GM12878 (cell line): Measurements from ENCODE around the gene HPGD. TPM values are rescaled to one million over a fixed set of nuclear protein-coding genes. Genes with fewer than 3 reads are reported as not detected.

Experiments used
- ATAC-seq: fragments of 200-7000 bp; cut with Tn5 transposase; 3 replicates; pipeline ENCODE4 v1.9.1; 2020; ENCODE audit warnings: mild to moderate bottlenecking, moderate library complexity
- BruUV-seq: library from RNA; stranded (reverse); fragments of 400-500 nt; replicated peaks from 2 replicates; lab custom pipeline; 2021; lab: Mats Ljungman, UMichigan
- CTCF ChIA-PET: fragments of 300-600 bp; sonication (Branson Sonifier 250); formaldehyde crosslinking; extraction: SDS; loops from one replicate; lab custom pipeline; 2021; ENCODE audit warnings: inconsistent platforms; lab: Yijun Ruan, JAX
- POLR2A ChIA-PET: fragments of 350-600 bp; formaldehyde crosslinking; extraction: SDS; loops from one replicate; lab custom pipeline; 2021; ENCODE audit warnings: inconsistent platforms; lab: Charles Lee
- RAD21 ChIA-PET: fragments of 300-600 bp; sonication (Branson Sonifier 250); formaldehyde crosslinking; loops from one replicate; lab custom pipeline; 2023; ENCODE audit warnings: antibody characterized with exemption; ENCODE audit not compliant: unreplicated experiment; lab: Charles Lee
- SMC1A ChIA-PET: fragments of 300-600 bp; sonication (Branson Sonifier 250); formaldehyde crosslinking; loops from one replicate; lab custom pipeline; 2023; ENCODE audit not compliant: unreplicated experiment, uncharacterized antibody; lab: Charles Lee
- DNase-seq: peaks from one replicate; pipeline ENCODE4 v3.0.0-alpha.2; 2011; ENCODE audit warnings: low read depth, low spot score
- FAIRE-seq: peaks from 3 replicates; lab custom pipeline; 2011; peaks lifted over from hg19 to GRCh38; lab: Jason Lieb, UNC
- H2AFZ ChIP-seq: 2 replicates; pipeline ENCODE4 v1.6.0; 2011; ENCODE audit warnings: low read depth, low read length, control low read depth; ENCODE audit not compliant: control insufficient read depth
- H3K27ac ChIP-seq: 2 replicates; pipeline ENCODE4 v1.5.1; 2011; ENCODE audit warnings: control low read depth; ENCODE audit not compliant: control insufficient read depth, insufficient read depth
- H3K27me3 ChIP-seq, 2 experiments: replicated peaks in 1 of 2; 2 replicates each; pipeline versions ENCODE4 v1.6.0 to v1.6.1; 2011; ENCODE audit warnings: low read length in 1 of 2; ENCODE audit not compliant: control insufficient read depth in 2 of 2, insufficient read depth in 2 of 2
- H3K36me3 ChIP-seq, 2 experiments: 2 replicates each; pipeline ENCODE4 v1.5.1; 2011; ENCODE audit warnings: low read length in 1 of 2; ENCODE audit not compliant: control insufficient read depth in 2 of 2, insufficient read depth in 2 of 2
- H3K4me1 ChIP-seq: 2 replicates; pipeline ENCODE4 v1.6.1; 2011; ENCODE audit warnings: mild to moderate bottlenecking, low read length, moderate library complexity, mixed read lengths; ENCODE audit not compliant: control insufficient read depth, insufficient read depth
- H3K4me2 ChIP-seq: 2 replicates; pipeline ENCODE4 v1.6.0; 2011; ENCODE audit warnings: control low read depth; ENCODE audit not compliant: control insufficient read depth, insufficient read depth
- H3K4me3 ChIP-seq: fragments of 200-600 bp; sonication (generic); 2 replicates; pipeline ENCODE4 v1.5.1; 2016
- H3K79me2 ChIP-seq: 2 replicates; pipeline ENCODE4 v1.6.0; 2011; ENCODE audit warnings: low read length; ENCODE audit not compliant: control insufficient read depth, insufficient read depth
- H3K9ac ChIP-seq: 2 replicates; pipeline ENCODE4 v1.8.0; 2011; ENCODE audit warnings: low read length, control low read depth, mixed read lengths; ENCODE audit not compliant: control insufficient read depth, insufficient read depth
- H3K9me3 ChIP-seq: replicated peaks from 3 replicates; pipeline ENCODE4 v1.5.1; 2011; ENCODE audit warnings: mild to moderate bottlenecking, low read length; ENCODE audit not compliant: control insufficient read depth, insufficient read depth
- H4K20me1 ChIP-seq: 2 replicates; pipeline ENCODE4 v1.6.0; 2011; ENCODE audit not compliant: control insufficient read depth, insufficient read depth
- CEBPZ ChIP-seq: fragments of 150-350 bp; IDR thresholded peaks from 2 replicates; pipeline ENCODE4 v1.6.1; 2016; ENCODE audit warnings: low read depth, low read length
- CREM ChIP-seq: IDR thresholded peaks from 2 replicates; pipeline ENCODE4 v1.6.1; 2014; ENCODE audit warnings: antibody characterized with exemption, low read depth
- E4F1 ChIP-seq: fragments of 450-650 bp; IDR thresholded peaks from 2 replicates; pipeline ENCODE4 v1.6.1; 2018; ENCODE audit warnings: borderline replicate concordance, mild to moderate bottlenecking; ENCODE audit not compliant: partially characterized antibody
- ESRRA ChIP-seq: IDR thresholded peaks from 2 replicates; pipeline ENCODE4 v1.6.1; 2012; ENCODE audit warnings: mild to moderate bottlenecking, low read length, improper control_type of control experiment
- ETV6 ChIP-seq, 2 experiments: fragments of 450-650 bp in 1 of 2; IDR thresholded peaks in 1 of 2; conservative IDR thresholded peaks in 1 of 2; 2 replicates each; pipeline ENCODE4 v1.6.1; 2014; ENCODE audit warnings: antibody characterized with exemption in 1 of 2, borderline replicate concordance in 1 of 2, low read depth in 1 of 2, mild to moderate bottlenecking in 1 of 2, moderate library complexity in 1 of 2
- HDAC2 ChIP-seq: fragments of 200-600 bp; sonication (generic); IDR thresholded peaks from 2 replicates; pipeline ENCODE4 v1.6.1; 2017
- MTA2 ChIP-seq: fragments of 450-650 bp; IDR thresholded peaks from 2 replicates; pipeline ENCODE4 v1.6.1; 2016; ENCODE audit warnings: low read depth, mild to moderate bottlenecking, moderate library complexity
- WGBS: methylation state at CpG from one replicate; pipeline ENCODE4 v1.1.6; 2016; ENCODE audit warnings: low lambda C conversion rate; ENCODE audit not compliant: insufficient replicate concordance, insufficient coverage; ENCODE audit errors: missing lambda C conversion rate; 5-methylcytosine and 5-hydroxymethylcytosine counted together
- in situ Hi-C: fragments of 300-500 bp; cut with MboI; formaldehyde crosslinking; loops from 9 replicates; pipeline ENCODE4 v1.14.3; 2018; ENCODE audit warnings: mixed read lengths
- intact Hi-C: fragments of 100-400 bp; cut with micrococcal nuclease; formaldehyde crosslinking; loops from one replicate; pipeline ENCODE4 v1.14.2; 2022; ENCODE audit not compliant: unreplicated experiment
- polyA plus RNA-seq, 11 experiments: library from polyadenylated mRNA; depleted of rRNA in 4 of 11; unstranded in 6 of 11; stranded (reverse) in 5 of 11; fragments of >200 nt; fragmentation: Nextera tagmentation in 4 of 11; fragmentation: Illumina TruSeq in 1 of 11; extraction: Ambion mirVana in 4 of 11; extraction: Trizol in 1 of 11; gene quantifications; 1 replicate in 1 of 11; 2 replicates in 10 of 11; pipeline versions ENCODE4 v1.2.1 to v1.2.3, GENCODE V29; 2011 to 2016; ENCODE audit warnings: inconsistent platforms in 2 of 11, missing spikeins in 2 of 11, low read depth in 1 of 11
- total RNA-seq, 4 experiments: library from RNA; depleted of rRNA in 3 of 4; stranded (reverse); fragments of >200 nt in 3 of 4; fragmentation: Illumina TruSeq in 1 of 4; extraction: Trizol in 1 of 4; gene quantifications; 2 replicates each; pipeline versions ENCODE4 v1.2.1 to v1.2.3, GENCODE V29; 2013 to 2021
- TF ChIP-seq, protein P1 (sequence below): IDR thresholded peaks from 2 replicates; pipeline ENCODE4 v1.6.1; 2012; ENCODE audit warnings: low read depth, low read length, improper control_type of control experiment

HPGD gene
- total and polyA plus RNA-seq, 10 of the 15 experiments (the other 5 are each of a cell fraction or from before 2014, with no cell fraction given): 0.07 to 0.41 (median 0.24) TPM; not detected in 7

DNA sequence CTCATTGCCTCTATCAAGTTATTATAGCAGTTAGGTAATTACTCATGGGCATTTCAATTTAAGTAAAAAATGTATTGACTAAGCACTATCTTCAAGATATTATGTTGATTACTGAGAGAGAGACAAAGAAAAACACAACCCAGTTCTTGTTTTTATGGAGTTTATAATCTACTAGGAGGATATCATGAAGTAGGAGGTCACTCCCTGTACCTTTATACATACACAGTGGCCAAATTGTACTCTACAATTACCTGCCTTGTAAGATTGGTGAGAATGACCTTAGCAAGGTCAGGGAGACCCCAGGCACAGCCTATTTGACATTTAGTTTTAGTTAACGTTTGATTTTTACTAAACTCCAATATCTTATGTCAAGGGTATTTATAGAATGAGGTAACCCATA, 5.5 kb downstream of the HPGD start:
- Histone ChIP-seq H3K79me2 (no peaks in the 10 kb centered on the region), H2AFZ (no peak overlapping the region), H3K27ac (no peak overlapping the region), H3K9me3 (no peaks in the 10 kb centered on the region), H3K4me2 (no peak overlapping the region), H3K27me3 (peaks cover 2 to 3% of the 10 kb centered on the region in 2 experiments; a peak in 3 of 4 replicates), H3K4me3 (no peak overlapping the region), H3K9ac (no peak overlapping the region), H4K20me1 (no peaks in the 10 kb centered on the region), H3K36me3 (no peaks in the 10 kb centered on the region), H3K4me1 (no peaks in the 10 kb centered on the region)
- 0% methylated on average over 1 of the region's 1 CpG for WGBS
- intact Hi-C loops (no loop called here), in situ Hi-C loops (no loop called here)
- FAIRE-seq (no peak), ATAC-seq (no peak), DNase-seq (no peak)
- no peak for TF ChIP-seq E4F1
- no peak for TF ChIP-seq CREM
- TF ChIP-seq HDAC2: no peak
- no peak for TF ChIP-seq ETV6 (conservative IDR thresholded peaks at IDR 0.05 in 1 of 2, IDR thresholded peaks at IDR 0.05 in 1 of 2; ENCODE audit: borderline replicate concordance in 1 of 2, low read depth in 1 of 2)
- no peak for TF ChIP-seq ESRRA
- no peak for TF ChIP-seq MTA2
- no peak for TF ChIP-seq CEBPZ
- TF ChIP-seq, protein P1, sequence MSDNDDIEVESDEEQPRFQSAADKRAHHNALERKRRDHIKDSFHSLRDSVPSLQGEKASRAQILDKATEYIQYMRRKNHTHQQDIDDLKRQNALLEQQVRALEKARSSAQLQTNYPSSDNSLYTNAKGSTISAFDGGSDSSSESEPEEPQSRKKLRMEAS: no peak
- ChIA-PET POLR2A (no interaction called here), CTCF (no interaction called here), SMC1A (no interaction called here), RAD21 (no interaction called here)
- BruUV-seq: no TSS peak
